ENCODE measurements around the gene CCL15. TPM values are rescaled to one million over a fixed set of nuclear protein-coding genes. Genes with fewer than 3 reads are reported as not detected.
A peak's percentile ranks its signal among the peaks of the same experiment; 100 is the strongest.
"Not testable (repeated sequence)": the region's sequence is repeated elsewhere in the genome, so short reads cannot be mapped to it uniquely, and the experiment has no call there.

CCL15 gene
- total and polyA plus RNA-seq, 4 donors, result 7.1 TPM; not detected in 3

GRCh38 chr17:36001862-36002603 lies 680 bp upstream of the CCL15 start:
- no peak overlapping the region for H3K4me3 ChIP-seq (ENCODE audit: low read length in 2 of 2)
- DNase-seq (no peak), ATAC-seq (ENCODE audit: low FRiP score) (peak; percentile 39)
- no peaks in the 10 kb centered on the region for H3K27me3 ChIP-seq (ENCODE audit: control insufficient read depth in 1 of 2, insufficient read depth in 2 of 2, low read length in 1 of 2)
- no peaks in the 10 kb centered on the region for H3K36me3 ChIP-seq (ENCODE audit: control insufficient read depth in 1 of 2, insufficient read depth in 2 of 2, low read length in 1 of 2)
- no peak overlapping the region for H3K27ac ChIP-seq (ENCODE audit: low read depth in 1 of 2, low read length in 2 of 2)
- no peaks in the 10 kb centered on the region for H3K4me1 ChIP-seq (ENCODE audit: control insufficient read depth in 1 of 2, insufficient read depth in 2 of 2, low read length in 2 of 2)
- WGBS, 2 donors, result 77 to 79% methylated on average over 6 of the region's 6 CpGs
- intact Hi-C loops (cut with DNase I), result loop anchor here in 1 of 2 donors (10.0 kb wide), 1 partner anchor 47 kb away; no protein-coding TSS in a partner anchor
- no peaks in the 10 kb centered on the region for H3K9me3 ChIP-seq (ENCODE audit: control insufficient read depth, low read length)

DNA sequence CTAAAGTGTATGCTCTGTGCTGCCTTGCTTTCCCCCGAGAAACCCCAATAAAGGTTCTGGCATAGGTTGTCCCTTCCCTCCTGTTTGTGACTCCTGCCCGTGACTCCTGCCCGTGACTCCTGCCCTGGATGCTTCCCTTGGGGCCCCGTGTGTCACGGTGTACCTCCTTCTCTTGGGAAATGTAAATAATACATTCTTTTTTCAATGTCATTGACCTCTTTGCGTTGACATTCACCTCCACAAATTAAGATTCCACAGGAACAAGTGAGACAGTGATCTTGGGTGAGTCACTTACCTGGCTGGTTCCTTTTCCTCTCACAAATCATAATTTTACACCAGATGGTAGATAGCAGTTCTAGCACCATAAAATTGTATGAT lies 632 bp downstream of the CCL15 start:
- H3K27me3 ChIP-seq (ENCODE audit: control insufficient read depth in 1 of 2, insufficient read depth in 2 of 2, low read length in 1 of 2), result no peaks in the 10 kb centered on the region
- ATAC-seq (ENCODE audit: low FRiP score) (no peak), DNase-seq (no peak)
- H3K9me3 ChIP-seq (ENCODE audit: control insufficient read depth, low read length), result no peaks in the 10 kb centered on the region
- no peak overlapping the region for H3K27ac ChIP-seq (ENCODE audit: low read depth in 1 of 2, low read length in 2 of 2)
- H3K36me3 ChIP-seq (ENCODE audit: control insufficient read depth in 1 of 2, insufficient read depth in 2 of 2, low read length in 1 of 2), result no peaks in the 10 kb centered on the region
- intact Hi-C loops (cut with DNase I), result loop anchor here in 1 of 2 donors (10.0 kb wide), 1 partner anchor 46 kb away; no protein-coding TSS in a partner anchor
- no peak overlapping the region for H3K4me3 ChIP-seq (ENCODE audit: low read length in 2 of 2)
- no peaks in the 10 kb centered on the region for H3K4me1 ChIP-seq (ENCODE audit: control insufficient read depth in 1 of 2, insufficient read depth in 2 of 2, low read length in 2 of 2)
- 46 to 50% methylated on average over 6 of the region's 6 CpGs for WGBS, 2 donors

GRCh38 chr17:35998756-35999155 lies 2.6 kb downstream of the CCL15 start:
- Histone ChIP-seq H3K36me3 (ENCODE audit: control insufficient read depth in 1 of 2, insufficient read depth in 2 of 2, low read length in 1 of 2) (no peaks in the 10 kb centered on the region), H3K4me1 (ENCODE audit: control insufficient read depth in 1 of 2, insufficient read depth in 2 of 2, low read length in 2 of 2) (no peaks in the 10 kb centered on the region), H3K9me3 (ENCODE audit: control insufficient read depth, low read length) (no peaks in the 10 kb centered on the region), H3K27ac (ENCODE audit: low read depth in 1 of 2, low read length in 2 of 2) (no peak overlapping the region), H3K4me3 (ENCODE audit: low read length in 2 of 2) (no peak overlapping the region), H3K27me3 (ENCODE audit: control insufficient read depth in 1 of 2, insufficient read depth in 2 of 2, low read length in 1 of 2) (no peaks in the 10 kb centered on the region)
- no peak for ATAC-seq (ENCODE audit: low FRiP score)
- DNase-seq, result no peak
- WGBS, 2 donors, result 79 to 88% methylated on average over 1 of the region's 1 CpG
- intact Hi-C loops (cut with DNase I), result no loop called here

GRCh38 chr17:35998018-35998545 lies 3.3 kb downstream of the CCL15 start:
- Histone ChIP-seq H3K27ac (ENCODE audit: low read depth in 1 of 2, low read length in 2 of 2) (no peak overlapping the region), H3K9me3 (ENCODE audit: control insufficient read depth, low read length) (no peaks in the 10 kb centered on the region), H3K36me3 (ENCODE audit: control insufficient read depth in 1 of 2, insufficient read depth in 2 of 2, low read length in 1 of 2) (no peaks in the 10 kb centered on the region), H3K4me3 (ENCODE audit: low read length in 2 of 2) (no peak overlapping the region), H3K27me3 (ENCODE audit: control insufficient read depth in 1 of 2, insufficient read depth in 2 of 2, low read length in 1 of 2) (no peaks in the 10 kb centered on the region), H3K4me1 (ENCODE audit: control insufficient read depth in 1 of 2, insufficient read depth in 2 of 2, low read length in 2 of 2) (no peaks in the 10 kb centered on the region)
- intact Hi-C loops (cut with DNase I), result no loop called here
- WGBS, 2 donors, result 69 to 73% methylated on average over 11 of the region's 11 CpGs
- DNase-seq, result no peak
- ATAC-seq (ENCODE audit: low FRiP score), result no peak

GRCh38 chr17:35995346-35995745 lies 6.0 kb downstream of the CCL15 start:
- ATAC-seq (ENCODE audit: low FRiP score), result not testable (repeated sequence)

GRCh38 chr17:35991075-35991474 lies 10.3 kb downstream of the CCL15 start:
- no peak for DNase-seq
- WGBS, 2 donors, result 81 to 89% methylated on average over 2 of the region's 2 CpGs
- no peaks in the 10 kb centered on the region for H3K36me3 ChIP-seq (ENCODE audit: control insufficient read depth in 1 of 2, insufficient read depth in 2 of 2, low read length in 1 of 2)
- H3K27ac ChIP-seq (ENCODE audit: low read depth in 1 of 2, low read length in 2 of 2), result no peak overlapping the region
- H3K4me3 ChIP-seq (ENCODE audit: low read length in 2 of 2), result no peak overlapping the region
- H3K9me3 ChIP-seq (ENCODE audit: control insufficient read depth, low read length), result peaks cover 3% of the 10 kb centered on the region
- H3K27me3 ChIP-seq (ENCODE audit: control insufficient read depth in 1 of 2, insufficient read depth in 2 of 2, low read length in 1 of 2), result no peaks in the 10 kb centered on the region
- intact Hi-C loops (cut with DNase I), result no loop called here
- no peak for ATAC-seq (ENCODE audit: low FRiP score)
- no peaks in the 10 kb centered on the region for H3K4me1 ChIP-seq (ENCODE audit: control insufficient read depth in 1 of 2, insufficient read depth in 2 of 2, low read length in 2 of 2)

More at GRCh38 chr17:35995346-35995745, 6.0 kb downstream of the CCL15 start:
- 52 to 65% methylated on average over 2 of the region's 2 CpGs for WGBS, 2 donors
- H3K27ac ChIP-seq (ENCODE audit: low read depth in 1 of 2, low read length in 2 of 2); H3K4me3 ChIP-seq (ENCODE audit: low read length in 2 of 2); intact Hi-C loops (cut with DNase I); H3K4me1 ChIP-seq (ENCODE audit: control insufficient read depth in 1 of 2, insufficient read depth in 2 of 2, low read length in 2 of 2); H3K27me3 ChIP-seq (ENCODE audit: control insufficient read depth in 1 of 2, insufficient read depth in 2 of 2, low read length in 1 of 2); DNase-seq; H3K9me3 ChIP-seq (ENCODE audit: control insufficient read depth, low read length); H3K36me3 ChIP-seq (ENCODE audit: control insufficient read depth in 1 of 2, insufficient read depth in 2 of 2, low read length in 1 of 2): not testable (repeated sequence)

DNA sequence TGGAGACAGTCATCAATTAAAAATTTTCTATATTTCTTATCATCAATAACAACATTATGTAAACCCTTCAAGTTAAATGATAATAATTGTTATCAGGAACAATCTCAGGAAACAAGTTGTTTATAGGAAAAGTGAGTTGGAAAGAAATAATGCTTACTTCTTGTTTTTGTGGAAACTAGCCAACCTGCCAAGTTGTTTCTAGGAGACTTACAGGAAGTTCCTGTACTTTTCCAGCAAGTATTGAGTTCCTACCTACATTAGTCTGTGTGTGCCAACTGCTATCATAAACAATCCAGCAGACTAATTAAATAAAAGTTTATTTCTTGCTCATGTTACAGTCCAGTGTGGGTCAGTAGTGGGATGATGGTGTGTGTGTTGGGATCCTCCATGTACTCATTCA lies 13.2 kb downstream of the CCL15 start:
- no peak overlapping the region for H3K27ac ChIP-seq (ENCODE audit: low read depth in 1 of 2, low read length in 2 of 2)
- intact Hi-C loops (cut with DNase I), result no loop called here
- peaks cover 3% of the 10 kb centered on the region for H3K9me3 ChIP-seq (ENCODE audit: control insufficient read depth, low read length)
- H3K4me1 ChIP-seq (ENCODE audit: control insufficient read depth in 1 of 2, insufficient read depth in 2 of 2, low read length in 2 of 2), result no peaks in the 10 kb centered on the region
- H3K36me3 ChIP-seq (ENCODE audit: control insufficient read depth in 1 of 2, insufficient read depth in 2 of 2, low read length in 1 of 2), result no peaks in the 10 kb centered on the region
- ATAC-seq (ENCODE audit: low FRiP score) (no peak), DNase-seq (no peak)
- no peak overlapping the region for H3K4me3 ChIP-seq (ENCODE audit: low read length in 2 of 2)
- peaks cover 0 to 3% of the 10 kb centered on the region in 2 donors for H3K27me3 ChIP-seq (ENCODE audit: control insufficient read depth in 1 of 2, insufficient read depth in 2 of 2, low read length in 1 of 2)

DNA sequence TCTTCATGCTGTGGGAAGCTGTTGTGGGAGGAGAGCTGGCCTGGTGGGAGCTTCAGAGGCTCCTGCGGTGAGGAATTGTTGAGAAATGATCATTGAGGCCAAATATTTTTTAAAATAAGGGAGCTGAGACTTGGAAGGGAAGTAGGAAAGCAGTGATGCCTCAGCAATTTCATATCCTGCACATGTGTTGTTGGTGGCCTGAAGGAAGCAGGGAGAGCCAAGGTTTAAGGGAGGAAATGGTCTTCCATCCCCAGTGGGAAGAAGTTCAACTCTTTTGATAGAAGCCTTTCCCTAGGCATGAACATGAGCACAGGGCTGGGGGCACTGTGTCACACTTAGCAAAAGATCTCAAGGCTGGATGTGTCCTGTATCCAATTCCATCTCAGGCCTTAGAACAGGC lies 14.7 kb downstream of the CCL15 start, which contains the start of gene CCL14:
Gene CCL14 (minus strand): TSS at position 87 of the 400 bp plus-strand sequence. CDS start 80 bp downstream, at position 7.
- Histone ChIP-seq H3K27me3 (ENCODE audit: control insufficient read depth in 1 of 2, insufficient read depth in 2 of 2, low read length in 1 of 2) (peaks cover 0 to 3% of the 10 kb centered on the region in 2 donors), H3K4me3 (ENCODE audit: low read length in 2 of 2) (no peak within 1 kb of the TSS), H3K9me3 (ENCODE audit: control insufficient read depth, low read length) (peaks cover 3% of the 10 kb centered on the region), H3K27ac (ENCODE audit: low read depth in 1 of 2, low read length in 2 of 2) (no peak within 1 kb of the TSS), H3K36me3 (ENCODE audit: control insufficient read depth in 1 of 2, insufficient read depth in 2 of 2, low read length in 1 of 2) (no peaks in the 10 kb centered on the region), H3K4me1 (ENCODE audit: control insufficient read depth in 1 of 2, insufficient read depth in 2 of 2, low read length in 2 of 2) (no peaks in the 10 kb centered on the region)
- DNase-seq, result no peak
- intact Hi-C loops (cut with DNase I), result no loop called here
- no peak for ATAC-seq (ENCODE audit: low FRiP score)
- 88 to 90% methylated on average over 1 of the region's 1 CpG for WGBS, 2 donors

DNA sequence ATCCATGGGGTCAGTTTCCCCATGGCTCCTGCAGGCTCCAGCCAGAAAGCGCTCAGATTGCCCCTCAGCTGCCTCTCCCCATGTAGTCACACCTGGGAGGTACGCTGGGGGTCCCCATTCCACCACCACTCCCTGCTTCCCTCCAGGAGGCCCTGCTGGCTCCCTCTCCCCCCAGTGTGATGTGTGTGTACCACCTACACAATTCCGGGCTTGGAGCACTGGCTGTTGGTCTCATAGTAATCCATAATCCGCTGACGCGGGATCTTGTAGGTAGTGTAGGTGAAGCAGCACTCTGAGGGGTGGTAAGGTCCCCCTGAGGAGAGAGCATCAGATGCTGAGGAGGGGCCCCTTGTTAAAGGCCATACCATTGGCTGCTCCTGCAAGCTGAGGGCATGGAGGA lies 17.2 kb downstream of the CCL15 start:
- no peak overlapping the region for H3K4me3 ChIP-seq (ENCODE audit: low read length in 2 of 2)
- no peak overlapping the region for H3K27ac ChIP-seq (ENCODE audit: low read depth in 1 of 2, low read length in 2 of 2)
- WGBS, 2 donors, result 92 to 93% methylated on average over 6 of the region's 6 CpGs
- ATAC-seq (ENCODE audit: low FRiP score) (no peak), DNase-seq (no peak)
- peaks cover 0 to 3% of the 10 kb centered on the region in 2 donors for H3K27me3 ChIP-seq (ENCODE audit: control insufficient read depth in 1 of 2, insufficient read depth in 2 of 2, low read length in 1 of 2)
- no peaks in the 10 kb centered on the region for H3K36me3 ChIP-seq (ENCODE audit: control insufficient read depth in 1 of 2, insufficient read depth in 2 of 2, low read length in 1 of 2)
- intact Hi-C loops (cut with DNase I), result no loop called here
- H3K4me1 ChIP-seq (ENCODE audit: control insufficient read depth in 1 of 2, insufficient read depth in 2 of 2, low read length in 2 of 2), result no peaks in the 10 kb centered on the region
- H3K9me3 ChIP-seq (ENCODE audit: control insufficient read depth, low read length), result no peaks in the 10 kb centered on the region
